Measurements from ENCODE around the gene CALD1.

CALD1 gene

DNA sequence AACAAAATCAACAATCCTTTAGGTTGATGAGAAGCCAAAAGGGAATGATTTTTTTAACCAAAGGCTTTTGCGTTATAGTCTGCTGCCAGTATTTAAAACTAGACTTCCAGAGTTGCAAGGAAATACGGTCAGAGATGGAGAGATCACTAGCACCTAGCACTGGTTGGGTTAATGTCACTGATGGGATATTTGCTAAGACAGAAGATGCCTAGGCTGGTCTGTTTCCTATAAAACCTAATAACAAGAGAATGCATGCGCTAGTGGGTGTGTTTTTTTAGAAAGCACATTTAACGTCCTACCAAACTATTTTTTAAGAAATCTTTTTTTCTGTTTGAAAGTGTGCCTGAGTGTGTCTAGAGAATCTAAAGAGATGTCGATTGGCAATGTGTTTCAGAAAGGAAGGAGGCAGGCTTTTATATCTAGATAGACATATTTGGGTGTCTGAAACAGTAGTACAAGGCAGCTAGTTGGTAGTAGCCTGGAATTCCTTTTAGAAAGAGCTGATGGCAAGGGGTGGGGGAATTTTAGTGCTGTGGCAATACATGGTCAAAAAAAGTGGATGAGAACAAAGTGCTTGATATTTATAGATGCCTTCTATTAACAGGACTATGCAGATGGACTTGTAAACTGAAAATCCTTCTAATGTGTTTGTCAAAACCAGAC, 863 bp downstream of the CALD1 start:
- ATAC-seq = peak; percentile 19

DNA sequence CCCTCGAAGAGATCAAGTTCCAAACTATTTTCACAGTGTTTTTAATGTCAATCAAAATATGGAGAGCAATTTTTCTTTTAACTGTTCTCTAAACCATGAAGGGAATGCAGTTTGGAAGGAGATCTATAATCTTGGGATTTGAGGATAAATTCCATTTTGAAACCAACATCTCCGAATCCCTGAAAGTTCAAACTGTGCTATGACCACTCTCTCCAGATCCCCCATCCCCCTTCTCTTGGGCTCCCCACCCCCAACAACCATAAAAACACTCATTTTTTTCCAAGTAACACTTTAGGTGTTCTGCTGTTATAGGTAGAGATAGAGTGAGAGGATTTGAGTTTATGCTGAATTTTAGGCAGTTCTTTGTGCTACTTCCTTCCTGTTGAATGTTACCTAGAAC, 1.7 kb downstream of the CALD1 start:
- TF ChIP-seq PPARA (CRISPR knock-in tag; IDR thresholded peaks at IDR 0.05; ENCODE audit: borderline replicate concordance) (no peak), SNAI2 (CRISPR knock-in tag; IDR thresholded peaks at IDR 0.05) (no peak), TOX (CRISPR knock-in tag; IDR thresholded peaks at IDR 0.05; ENCODE audit: borderline replicate concordance) (no peak), ZC3H10 (CRISPR knock-in tag; IDR thresholded peaks at IDR 0.05) (no peak), BACH2 (CRISPR knock-in tag; IDR thresholded peaks at IDR 0.05; ENCODE audit: borderline replicate concordance) (no peak), CSDC2 (CRISPR knock-in tag; IDR thresholded peaks at IDR 0.05) (no peak), CSRNP3 (CRISPR knock-in tag; IDR thresholded peaks at IDR 0.05) (no peak), ARNTL (CRISPR knock-in tag; IDR thresholded peaks at IDR 0.05; ENCODE audit: borderline replicate concordance, low read depth) (no peak), RARB (CRISPR knock-in tag; IDR thresholded peaks at IDR 0.05) (no peak)
- no peak for ATAC-seq

More for the DNA sequence above, 863 bp downstream of the CALD1 start:
- TF ChIP-seq CREB5 (CRISPR knock-in tag; IDR thresholded peaks at IDR 0.05; ENCODE audit: low read depth) = no peak
- no peak for TF ChIP-seq ZFP3 (CRISPR knock-in tag; IDR thresholded peaks at IDR 0.05)
- TF ChIP-seq ZNF565 (CRISPR knock-in tag; conservative IDR thresholded peaks at IDR 0.05; ENCODE audit: low read depth) = no peak
- TF ChIP-seq TOX (CRISPR knock-in tag; IDR thresholded peaks at IDR 0.05; ENCODE audit: borderline replicate concordance) = no peak
- peak; percentile 10; the same call in 1 of the 2 replicates for TF ChIP-seq CSDC2 (CRISPR knock-in tag; IDR thresholded peaks at IDR 0.05)
- TF ChIP-seq, protein P1, sequence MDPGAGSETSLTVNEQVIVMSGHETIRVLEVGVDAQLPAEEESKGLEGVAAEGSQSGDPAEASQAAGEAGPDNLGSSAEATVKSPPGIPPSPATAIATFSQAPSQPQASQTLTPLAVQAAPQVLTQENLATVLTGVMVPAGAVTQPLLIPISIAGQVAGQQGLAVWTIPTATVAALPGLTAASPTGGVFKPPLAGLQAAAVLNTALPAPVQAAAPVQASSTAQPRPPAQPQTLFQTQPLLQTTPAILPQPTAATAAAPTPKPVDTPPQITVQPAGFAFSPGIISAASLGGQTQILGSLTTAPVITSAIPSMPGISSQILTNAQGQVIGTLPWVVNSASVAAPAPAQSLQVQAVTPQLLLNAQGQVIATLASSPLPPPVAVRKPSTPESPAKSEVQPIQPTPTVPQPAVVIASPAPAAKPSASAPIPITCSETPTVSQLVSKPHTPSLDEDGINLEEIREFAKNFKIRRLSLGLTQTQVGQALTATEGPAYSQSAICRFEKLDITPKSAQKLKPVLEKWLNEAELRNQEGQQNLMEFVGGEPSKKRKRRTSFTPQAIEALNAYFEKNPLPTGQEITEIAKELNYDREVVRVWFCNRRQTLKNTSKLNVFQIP (CRISPR knock-in tag; IDR thresholded peaks at IDR 0.05; ENCODE audit: borderline replicate concordance, low read depth) = peak; percentile 15; the same call in 1 of the 2 replicates
- TF ChIP-seq ARNTL (CRISPR knock-in tag; IDR thresholded peaks at IDR 0.05; ENCODE audit: borderline replicate concordance, low read depth) = no peak
- 0 out of 2 replicates have a peak, but pooled peaks have one; percentile 4 for TF ChIP-seq RARB (CRISPR knock-in tag; IDR thresholded peaks at IDR 0.05)

GRCh38 chr7:134782121-134782623, 2.7 kb downstream of the CALD1 start:
- no peak for TF ChIP-seq ZNF565 (CRISPR knock-in tag; conservative IDR thresholded peaks at IDR 0.05; ENCODE audit: low read depth)
- no peak for TF ChIP-seq TCF4 (CRISPR knock-in tag; IDR thresholded peaks at IDR 0.05; ENCODE audit: borderline replicate concordance)
- no peak for TF ChIP-seq PPARA (CRISPR knock-in tag; IDR thresholded peaks at IDR 0.05; ENCODE audit: borderline replicate concordance)
- no peak for TF ChIP-seq ZNF8 (CRISPR knock-in tag; IDR thresholded peaks at IDR 0.05)
- no peak for ATAC-seq

DNA sequence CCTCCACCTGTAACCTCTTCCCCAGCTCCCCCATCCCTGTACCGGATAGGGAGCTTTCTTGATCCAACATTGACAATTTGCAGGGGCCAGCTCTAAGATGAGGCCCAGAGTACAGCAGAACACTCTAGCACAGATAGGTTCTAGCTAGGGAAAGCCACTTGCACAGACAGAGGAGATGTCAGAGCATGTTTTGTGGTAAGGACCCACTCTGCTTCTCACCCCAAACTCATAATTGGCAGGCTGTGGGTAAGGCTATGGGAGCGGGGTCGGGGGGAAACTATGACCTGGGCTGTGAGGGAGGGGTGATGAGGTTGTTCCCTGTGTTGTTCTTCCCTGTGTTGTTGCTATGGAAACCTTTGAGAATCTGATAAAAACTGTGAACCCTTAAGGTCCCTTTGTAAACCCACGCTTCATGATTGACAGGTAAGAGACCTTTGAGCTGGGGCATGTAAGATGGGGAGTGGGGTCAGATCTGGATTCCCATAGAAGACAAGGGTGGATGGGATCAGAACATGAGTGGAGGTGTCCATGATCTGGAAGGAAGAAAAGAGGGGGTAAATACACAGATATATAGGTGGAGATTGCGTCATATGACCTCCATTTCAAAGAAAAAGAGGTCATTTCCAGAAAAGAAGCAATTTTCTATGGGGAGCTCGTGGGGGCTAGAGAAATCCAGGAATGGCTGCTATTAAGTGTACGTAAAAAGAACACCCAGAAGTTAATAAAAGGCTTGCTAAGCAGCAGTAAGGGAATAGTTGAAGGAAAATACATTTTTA, 4.0 kb downstream of the CALD1 start:
- TF ChIP-seq SNAI2 (CRISPR knock-in tag; IDR thresholded peaks at IDR 0.05) (no peak), ZFP30 (CRISPR knock-in tag; IDR thresholded peaks at IDR 0.05) (no peak), TOX (CRISPR knock-in tag; IDR thresholded peaks at IDR 0.05; ENCODE audit: borderline replicate concordance) (no peak), CSDC2 (CRISPR knock-in tag; IDR thresholded peaks at IDR 0.05) (no peak), PPARA (CRISPR knock-in tag; IDR thresholded peaks at IDR 0.05; ENCODE audit: borderline replicate concordance) (no peak), ZC3H10 (CRISPR knock-in tag; IDR thresholded peaks at IDR 0.05) (no peak), ISL1 (CRISPR knock-in tag; IDR thresholded peaks at IDR 0.05) (no peak), TCF4 (CRISPR knock-in tag; IDR thresholded peaks at IDR 0.05; ENCODE audit: borderline replicate concordance) (no peak), BACH2 (CRISPR knock-in tag; IDR thresholded peaks at IDR 0.05; ENCODE audit: borderline replicate concordance) (no peak), RARB (CRISPR knock-in tag; IDR thresholded peaks at IDR 0.05) (no peak), OSR1 (CRISPR knock-in tag; IDR thresholded peaks at IDR 0.05) (no peak), CSRNP3 (CRISPR knock-in tag; IDR thresholded peaks at IDR 0.05) (no peak), ZNF565 (CRISPR knock-in tag; conservative IDR thresholded peaks at IDR 0.05; ENCODE audit: low read depth) (no peak)
- TF ChIP-seq, protein P2, sequence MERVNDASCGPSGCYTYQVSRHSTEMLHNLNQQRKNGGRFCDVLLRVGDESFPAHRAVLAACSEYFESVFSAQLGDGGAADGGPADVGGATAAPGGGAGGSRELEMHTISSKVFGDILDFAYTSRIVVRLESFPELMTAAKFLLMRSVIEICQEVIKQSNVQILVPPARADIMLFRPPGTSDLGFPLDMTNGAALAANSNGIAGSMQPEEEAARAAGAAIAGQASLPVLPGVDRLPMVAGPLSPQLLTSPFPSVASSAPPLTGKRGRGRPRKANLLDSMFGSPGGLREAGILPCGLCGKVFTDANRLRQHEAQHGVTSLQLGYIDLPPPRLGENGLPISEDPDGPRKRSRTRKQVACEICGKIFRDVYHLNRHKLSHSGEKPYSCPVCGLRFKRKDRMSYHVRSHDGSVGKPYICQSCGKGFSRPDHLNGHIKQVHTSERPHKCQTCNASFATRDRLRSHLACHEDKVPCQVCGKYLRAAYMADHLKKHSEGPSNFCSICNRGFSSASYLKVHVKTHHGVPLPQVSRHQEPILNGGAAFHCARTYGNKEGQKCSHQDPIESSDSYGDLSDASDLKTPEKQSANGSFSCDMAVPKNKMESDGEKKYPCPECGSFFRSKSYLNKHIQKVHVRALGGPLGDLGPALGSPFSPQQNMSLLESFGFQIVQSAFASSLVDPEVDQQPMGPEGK (CRISPR knock-in tag; IDR thresholded peaks at IDR 0.05; ENCODE audit: borderline replicate concordance) = no peak
- ATAC-seq = no peak

Data from SK-N-SH treated with all-trans-retinoic acid at 6 μM for 48 hours (cell line).